HG03135 (cell line): ENCODE results near the gene MPST.

Source experiments
- ATAC-seq: cut with Tn5 transposase; IDR thresholded peaks from one replicate; pipeline ENCODE4 v1.9.1; 2021; ENCODE audit warnings: mild to moderate bottlenecking, moderate library complexity; ENCODE audit not compliant: unreplicated experiment

MPST gene

DNA sequence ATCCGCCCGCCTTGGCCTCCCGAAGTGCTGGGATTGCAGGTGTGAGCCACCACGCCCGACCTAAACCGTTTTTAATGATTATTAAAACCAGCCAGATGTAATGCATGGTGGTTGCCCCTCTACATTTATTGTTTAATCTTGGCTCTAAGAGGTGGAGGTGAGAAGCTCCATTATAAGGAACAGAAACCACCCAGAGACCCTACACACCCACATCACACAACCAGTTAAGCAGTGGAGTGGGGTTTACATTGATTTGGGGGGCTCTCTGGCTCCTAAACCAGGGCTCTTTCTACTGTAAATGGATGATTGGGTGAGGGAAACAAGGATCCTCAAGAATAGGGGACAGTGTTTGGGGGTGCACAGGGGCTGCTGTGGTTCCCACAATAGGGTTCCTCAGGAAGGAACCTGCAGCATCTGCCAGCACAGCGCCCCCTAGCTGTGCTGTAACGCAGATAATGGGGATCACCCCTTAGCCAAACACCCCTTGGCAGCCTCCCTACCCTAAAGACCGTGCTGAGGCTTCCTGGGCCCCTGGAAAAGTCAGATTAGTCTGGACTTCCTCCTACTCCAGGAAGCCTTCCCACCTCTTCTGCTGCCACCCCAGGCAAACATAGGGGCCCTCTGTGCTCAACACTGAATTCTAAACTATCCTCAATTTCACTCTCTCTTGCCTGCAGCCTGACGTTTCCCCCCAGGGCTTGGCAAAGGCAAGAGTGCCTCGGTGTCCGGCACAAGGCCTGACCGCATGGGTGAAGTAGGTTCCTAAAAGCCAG, 2.4 kb downstream of the MPST start:
- no peak for ATAC-seq

DNA sequence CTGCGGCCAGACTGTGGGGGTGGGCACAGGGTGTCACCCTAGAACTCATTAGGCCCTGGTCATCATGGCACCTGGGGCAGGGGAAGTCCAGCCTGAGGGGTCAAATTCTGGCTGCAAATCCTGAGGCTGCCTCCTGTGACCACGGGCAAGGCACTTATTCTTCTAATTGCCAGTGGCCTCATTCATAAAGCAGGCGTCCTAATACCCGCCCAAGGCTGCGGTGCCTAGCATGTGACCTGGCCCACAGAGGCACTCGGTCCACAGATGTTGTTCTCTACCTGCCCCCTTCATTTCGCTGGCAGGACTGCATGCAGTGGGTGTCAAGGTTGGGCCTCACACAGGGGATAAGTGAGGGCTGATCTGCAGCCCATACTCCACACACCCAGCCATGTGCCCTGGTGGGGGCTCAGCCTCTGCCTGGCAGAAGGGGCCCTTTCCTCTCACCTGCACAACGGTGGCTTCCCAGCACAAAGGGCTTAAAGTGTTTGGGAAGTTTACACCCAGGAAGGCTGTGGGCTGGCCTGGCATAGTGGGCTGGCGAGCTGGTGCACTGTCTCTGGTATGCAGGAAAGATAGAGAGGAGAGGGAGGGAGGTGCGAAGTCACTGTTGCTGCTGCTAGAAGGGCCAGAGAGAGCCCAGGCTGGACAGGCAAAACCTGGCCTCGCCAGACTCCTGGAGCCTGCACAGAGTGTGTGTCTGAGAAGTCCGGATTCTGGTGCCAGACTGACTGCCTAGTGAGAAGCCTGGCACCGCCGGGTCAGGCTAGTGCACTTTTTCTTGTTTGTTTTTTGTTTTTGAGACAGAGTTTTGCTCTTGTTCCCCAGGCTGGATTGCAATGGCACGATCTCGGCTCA, 3.2 kb downstream of the MPST start:
- ATAC-seq, result no peak

- no peak for ATAC-seq
These were observed 4.3 kb downstream of the MPST start for GRCh38 chr22:37023743-37024338.

DNA sequence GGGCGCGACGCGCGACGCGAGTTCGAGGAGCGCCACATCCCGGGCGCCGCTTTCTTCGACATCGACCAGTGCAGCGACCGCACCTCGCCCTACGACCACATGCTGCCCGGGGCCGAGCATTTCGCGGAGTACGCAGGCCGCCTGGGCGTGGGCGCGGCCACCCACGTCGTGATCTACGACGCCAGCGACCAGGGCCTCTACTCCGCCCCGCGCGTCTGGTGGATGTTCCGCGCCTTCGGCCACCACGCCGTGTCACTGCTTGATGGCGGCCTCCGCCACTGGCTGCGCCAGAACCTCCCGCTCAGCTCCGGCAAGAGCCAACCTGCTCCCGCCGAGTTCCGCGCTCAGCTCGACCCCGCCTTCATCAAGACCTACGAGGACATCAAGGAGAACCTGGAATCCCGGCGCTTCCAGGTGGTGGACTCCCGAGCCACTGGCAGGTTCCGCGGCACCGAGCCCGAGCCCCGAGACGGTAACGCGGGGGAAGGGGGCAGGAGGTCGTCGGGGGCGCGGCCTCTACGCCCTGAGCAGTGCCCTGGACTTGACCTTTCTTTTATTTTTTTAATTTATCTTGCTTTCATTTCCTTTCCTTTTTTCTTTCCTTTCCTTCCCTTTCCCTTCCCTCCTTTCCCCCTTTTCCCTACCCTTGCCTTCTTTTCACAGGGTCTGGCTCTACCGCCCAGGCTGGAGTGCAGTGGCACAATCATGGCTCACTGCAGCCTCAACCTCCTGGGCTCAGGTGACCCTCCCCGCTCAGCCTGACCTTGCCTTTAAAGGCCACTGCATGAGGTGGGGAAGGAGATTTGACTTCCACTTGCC, 5.0 kb downstream of the MPST start:
- no peak for ATAC-seq

- no peak for ATAC-seq
These were observed 6.0 kb downstream of the MPST start for GRCh38 chr22:37025500-37026070.

DNA sequence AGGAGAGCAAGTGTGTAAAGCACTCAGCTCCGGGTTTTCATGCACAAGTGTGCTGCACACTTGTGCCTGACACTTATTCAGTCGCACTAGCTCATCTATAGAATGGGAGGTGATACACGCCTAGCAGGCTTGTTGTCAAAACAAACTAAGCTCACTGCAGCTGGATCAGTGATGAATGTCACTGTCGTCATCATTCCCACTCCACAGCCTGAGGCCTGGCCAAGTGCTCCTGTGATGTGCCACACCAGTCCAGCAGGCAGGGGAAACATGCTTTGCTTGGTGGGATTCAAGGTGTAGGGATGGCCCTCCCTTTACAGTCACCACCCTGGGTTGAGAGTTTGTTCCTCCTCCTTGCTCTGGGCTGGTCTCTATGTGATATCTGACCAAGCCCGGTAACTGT, 6.8 kb downstream of the MPST start:
- ATAC-seq, result no peak

DNA sequence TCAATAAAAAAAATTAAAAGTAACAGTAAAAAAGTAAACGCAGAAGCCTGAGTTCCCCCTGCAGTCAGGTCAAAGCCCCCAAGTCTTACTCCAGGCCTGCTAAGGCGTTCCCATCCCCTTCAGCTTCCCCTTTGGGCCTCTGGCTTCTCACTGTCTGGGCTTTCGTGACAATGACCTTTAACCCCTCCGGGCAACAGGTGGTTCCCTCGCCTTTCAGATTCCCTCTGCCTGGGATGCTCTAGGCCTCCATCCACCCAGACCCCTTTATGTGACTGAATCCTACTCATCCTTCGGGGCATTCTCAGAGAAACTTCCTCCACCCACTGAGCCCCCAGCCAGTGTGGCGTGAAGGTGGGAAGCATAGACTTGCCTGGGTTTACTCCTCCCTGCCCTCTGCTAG, 8.0 kb downstream of the MPST start:
- no peak for ATAC-seq

DNA sequence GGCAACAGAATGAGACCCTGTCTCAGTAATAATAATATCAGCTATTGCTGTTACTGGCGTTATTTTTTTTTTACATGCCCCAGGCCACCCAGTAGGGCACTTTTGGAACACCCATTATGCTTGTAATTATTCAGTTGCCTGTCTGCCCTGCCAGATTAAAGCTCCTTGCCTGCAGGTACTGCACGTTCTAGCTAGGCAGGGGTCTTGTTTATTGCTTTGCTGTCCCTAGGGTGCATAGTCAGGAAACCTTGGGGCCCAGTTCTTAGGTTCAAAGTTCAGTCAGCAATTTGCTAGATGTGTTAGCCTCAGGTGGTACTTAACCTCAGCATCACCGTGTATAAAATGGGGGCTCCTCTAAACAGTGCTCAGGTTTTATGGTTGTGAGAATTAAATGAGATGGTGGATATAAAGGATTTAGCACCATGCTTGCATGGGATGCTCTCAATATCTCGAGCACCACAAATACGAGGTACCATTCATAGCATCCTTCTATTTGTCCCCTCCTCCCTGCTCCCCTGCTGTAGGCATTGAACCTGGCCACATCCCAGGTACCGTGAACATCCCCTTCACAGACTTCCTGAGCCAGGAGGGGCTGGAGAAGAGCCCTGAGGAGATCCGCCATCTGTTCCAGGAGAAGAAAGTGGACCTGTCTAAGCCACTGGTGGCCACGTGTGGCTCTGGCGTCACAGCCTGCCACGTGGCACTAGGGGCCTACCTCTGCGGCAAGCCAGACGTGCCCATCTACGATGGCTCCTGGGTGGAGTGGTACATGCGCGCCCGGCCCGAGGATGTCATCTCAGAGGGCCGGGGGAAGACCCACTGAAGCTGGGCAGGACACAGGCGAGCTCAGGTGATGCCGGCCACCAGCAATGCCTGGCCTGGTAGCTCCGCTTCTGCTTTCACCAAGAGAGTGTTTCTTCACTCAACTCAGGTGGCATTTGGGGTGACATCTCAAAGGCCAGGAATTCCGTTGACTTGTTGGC, 9.4 kb downstream of the MPST start:
- ATAC-seq, result no peak

- no peak for ATAC-seq
These were observed 11.2 kb downstream of the MPST start for GRCh38 chr22:37030560-37031281.

GRCh38 chr22:37032134-37032534, 12.6 kb downstream of the MPST start:
- ATAC-seq, result no peak

DNA sequence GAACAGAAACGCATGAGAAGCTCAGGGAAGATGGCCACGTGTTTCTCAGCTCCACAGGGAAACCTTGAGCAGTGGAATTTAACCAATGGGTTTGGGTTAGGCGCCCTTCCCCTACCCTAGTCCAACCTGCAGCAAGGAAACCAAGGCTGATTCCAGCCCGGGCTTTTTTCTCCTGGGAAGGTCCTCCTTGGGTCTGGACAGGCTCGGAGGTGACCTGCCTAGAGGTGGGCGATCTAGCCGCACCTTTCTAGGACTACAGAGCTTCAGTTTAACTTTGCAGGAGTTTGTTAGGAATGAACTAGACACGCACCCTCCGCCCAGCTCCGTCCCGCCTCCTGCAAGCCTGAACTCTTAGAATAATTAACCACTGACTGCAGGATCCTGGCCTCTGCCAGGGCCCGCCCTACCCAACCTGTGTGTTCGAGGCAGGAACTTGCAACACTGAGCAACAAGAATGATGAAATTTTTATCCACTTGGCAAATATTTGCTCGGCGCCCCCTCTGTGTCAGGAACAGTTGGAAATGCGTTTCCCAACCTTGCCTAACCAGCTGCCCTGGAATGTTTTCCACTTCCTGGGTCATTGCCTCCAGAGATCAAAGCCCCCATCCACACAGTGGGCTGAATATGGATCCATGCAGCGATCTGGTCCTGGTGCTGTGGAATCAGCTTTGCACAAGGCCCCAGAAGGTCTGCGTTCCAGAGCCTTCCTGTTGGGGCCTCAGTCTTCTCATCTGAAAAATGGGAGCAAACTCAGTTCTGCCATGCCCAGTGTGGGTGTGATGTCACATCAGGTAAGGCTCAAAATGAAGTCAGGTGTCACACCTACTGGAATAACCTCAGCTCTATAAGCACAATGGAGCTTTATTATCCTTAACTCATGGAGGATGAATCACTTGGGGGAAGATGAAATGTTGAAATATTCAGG, 13.3 kb downstream of the MPST start:
- ATAC-seq, result no peak

DNA sequence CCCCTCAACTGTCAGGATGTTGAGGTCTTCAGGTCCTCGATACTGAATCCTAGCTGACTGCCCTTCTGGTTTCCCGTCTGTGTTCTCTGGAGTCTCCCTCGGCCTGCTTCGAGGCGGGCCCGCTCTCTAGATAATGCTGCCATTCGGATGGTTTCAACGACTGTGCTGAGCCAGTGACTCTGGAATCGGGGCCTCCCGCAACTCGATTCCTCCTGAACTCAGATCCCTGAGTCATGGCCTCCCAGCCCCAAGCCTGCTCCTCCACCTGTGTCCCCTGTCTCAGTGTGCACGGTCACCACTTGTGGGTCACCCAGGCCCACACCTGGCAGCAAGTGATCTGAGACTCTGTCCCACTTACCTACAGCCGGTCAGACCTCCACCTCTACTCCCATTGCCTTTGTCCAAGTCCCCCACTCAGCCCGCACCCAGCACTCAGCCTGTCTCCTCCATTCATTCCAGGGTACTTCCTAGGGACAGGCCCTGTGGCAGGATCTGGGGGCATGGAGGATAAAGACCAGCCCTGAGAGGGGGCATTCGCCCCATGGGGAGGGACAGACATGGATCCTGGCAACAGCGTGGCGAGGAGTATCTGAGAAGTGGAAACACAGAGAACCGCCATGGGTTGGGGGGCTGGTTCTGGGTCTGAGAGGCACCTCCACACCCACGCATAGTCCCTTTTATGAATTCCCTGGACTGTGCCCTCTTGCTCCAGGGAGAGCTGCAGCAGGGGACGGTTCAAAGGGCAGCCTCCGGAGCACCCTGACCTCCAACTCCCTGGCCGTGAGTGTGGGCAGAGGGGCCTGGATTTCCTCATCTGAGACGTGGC, 14.3 kb downstream of the MPST start:
- ATAC-seq, result no peak

DNA sequence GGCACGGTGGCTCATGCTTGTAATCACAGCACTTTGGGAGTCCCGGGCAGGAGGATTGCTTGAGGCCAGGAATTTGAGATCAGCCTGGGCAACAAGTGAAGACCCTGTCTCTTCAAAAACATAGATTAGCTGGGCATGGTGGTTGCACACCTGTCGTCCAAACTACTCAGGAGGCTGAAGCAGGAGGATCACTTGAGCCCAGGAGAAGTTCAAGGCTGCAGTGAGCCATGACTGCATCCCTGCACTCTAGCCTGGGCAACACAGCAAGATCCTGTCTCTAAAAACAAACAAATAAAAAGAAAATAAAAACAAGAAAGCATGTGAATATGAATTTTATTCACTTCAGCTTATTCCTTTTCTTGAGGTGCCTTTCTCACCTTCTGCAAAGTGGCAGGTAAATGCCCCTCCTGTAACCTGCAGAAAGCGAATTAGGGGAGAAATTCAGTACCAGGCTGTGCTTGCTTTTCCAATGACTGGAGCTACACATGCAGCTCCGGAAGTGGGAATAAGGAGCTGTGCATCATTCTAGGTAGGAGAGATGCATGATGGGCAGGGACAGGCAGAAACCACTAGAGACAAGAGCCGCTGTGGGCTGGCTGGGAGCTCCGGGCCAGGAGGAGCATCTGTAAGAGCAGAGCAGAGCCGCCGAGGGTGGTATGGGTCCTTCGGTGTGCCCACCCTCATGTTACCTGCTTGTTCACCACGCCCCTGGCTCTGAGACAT, 17.3 kb downstream of the MPST start:
- ATAC-seq, result no peak

- ATAC-seq, result no peak
These were observed 18.1 kb downstream of the MPST start for GRCh38 chr22:37037669-37038068.

- no peak for ATAC-seq
These were observed 19.9 kb downstream of the MPST start for GRCh38 chr22:37039466-37039865.

GRCh38 chr22:37043209-37043827, 23.8 kb downstream of the MPST start:
- ATAC-seq, result no peak
